ENCODE results near the gene CES4A.
A peak's percentile ranks its signal among the peaks of the same experiment; 100 is the strongest.

Gene CES4A

DNA sequence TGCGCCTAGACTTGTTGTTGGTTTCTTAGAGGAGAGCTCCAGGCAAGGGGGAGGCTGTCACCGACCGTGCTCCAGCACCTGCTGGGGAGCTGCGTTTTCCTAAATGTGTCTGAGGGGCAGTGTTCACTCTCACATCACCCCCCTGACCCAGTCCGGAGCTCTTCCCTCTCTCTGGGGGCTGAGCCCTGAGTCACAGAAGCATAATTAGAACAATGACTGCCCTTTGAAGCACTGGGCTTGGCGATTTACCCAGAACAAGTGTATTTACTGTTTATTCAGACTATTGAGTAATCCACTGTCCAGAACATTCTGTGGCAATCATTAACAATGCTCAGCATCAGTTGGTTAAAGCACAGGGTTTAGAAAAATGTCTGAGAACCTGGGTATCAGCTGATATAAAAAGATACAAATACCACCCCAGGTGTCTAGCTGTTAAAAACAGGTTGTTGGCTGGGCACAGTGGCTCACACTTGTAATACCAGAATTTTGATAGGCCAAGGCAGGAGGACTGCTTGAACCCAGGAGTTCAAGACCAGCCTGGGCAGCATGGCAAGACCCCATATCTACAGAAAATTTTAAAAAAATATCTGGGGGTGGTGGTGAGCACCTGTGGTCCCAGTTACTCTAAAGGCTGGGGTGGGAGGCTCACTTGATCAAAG lies 8.1 kb downstream of the CES4A start:
- no peak for DNase-seq (ENCODE audit: low read depth, low spot score)

DNA sequence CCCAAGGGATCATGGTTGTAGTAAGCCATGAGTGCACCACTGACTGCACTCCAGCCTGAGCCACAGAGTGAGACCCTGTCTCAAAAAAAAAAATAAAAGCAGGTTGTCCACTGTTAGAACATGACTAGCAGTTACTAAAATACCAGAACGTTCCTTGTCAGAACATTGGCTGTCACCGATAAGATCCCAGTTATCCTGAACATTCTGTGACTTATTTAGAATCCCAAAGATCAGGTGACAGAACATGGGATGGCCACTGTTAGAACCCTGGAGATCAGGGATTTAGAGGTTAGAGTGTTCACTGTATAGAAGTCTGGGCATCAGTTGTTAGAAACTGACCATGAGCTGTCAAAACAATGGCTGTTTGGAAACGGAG lies 8.6 kb downstream of the CES4A start:
- Histone ChIP-seq H3K9ac (ENCODE audit: insufficient read length, low read depth) (no peak overlapping the region), H3K4me3 (ENCODE audit: insufficient read length, low read depth) (no peak overlapping the region), H3K36me3 (ENCODE audit: insufficient read depth, insufficient read length, low read length) (no peaks in the 10 kb centered on the region), H3K4me1 (ENCODE audit: insufficient read depth, insufficient read length) (peaks cover 12% of the 10 kb centered on the region), H3K27me3 (ENCODE audit: insufficient read depth, insufficient read length) (peaks cover 37% of the 10 kb centered on the region), H3K9me3 (ENCODE audit: insufficient read depth, low read length) (no peaks in the 10 kb centered on the region)
- DNase-seq (ENCODE audit: low read depth, low spot score) = no peak
- TF ChIP-seq ZNF274 (IDR thresholded peaks at IDR 0.05; ENCODE audit: low read depth, low read length) = no peak
- no peak for TF ChIP-seq YY1 (IDR thresholded peaks at IDR 0.05; ENCODE audit: insufficient read depth, insufficient read length)
- no peak for TF ChIP-seq SUZ12 (IDR thresholded peaks at IDR 0.05; ENCODE audit: extremely low read depth, insufficient read depth, insufficient read length)

More for the DNA sequence above, 8.1 kb downstream of the CES4A start:
- no peaks in the 10 kb centered on the region for H3K9me3 ChIP-seq (ENCODE audit: insufficient read depth, low read length)
- no peak overlapping the region for H3K9ac ChIP-seq (ENCODE audit: insufficient read length, low read depth)
- peaks cover 32% of the 10 kb centered on the region for H3K27me3 ChIP-seq (ENCODE audit: insufficient read depth, insufficient read length)
- no peaks in the 10 kb centered on the region for H3K36me3 ChIP-seq (ENCODE audit: insufficient read depth, insufficient read length, low read length)
- peaks cover 10% of the 10 kb centered on the region for H3K4me1 ChIP-seq (ENCODE audit: insufficient read depth, insufficient read length)
- no peak overlapping the region for H3K4me3 ChIP-seq (ENCODE audit: insufficient read length, low read depth)
- TF ChIP-seq YY1 (IDR thresholded peaks at IDR 0.05; ENCODE audit: insufficient read depth, insufficient read length) = no peak
- TF ChIP-seq ZNF274 (IDR thresholded peaks at IDR 0.05; ENCODE audit: low read depth, low read length) = no peak
- no peak for TF ChIP-seq SUZ12 (IDR thresholded peaks at IDR 0.05; ENCODE audit: extremely low read depth, insufficient read depth, insufficient read length)

- peak overlapping the region; percentile 73 for H3K9ac ChIP-seq (ENCODE audit: insufficient read length, low read depth)
- peaks cover 12% of the 10 kb centered on the region for H3K4me1 ChIP-seq (ENCODE audit: insufficient read depth, insufficient read length)
- H3K27me3 ChIP-seq (ENCODE audit: insufficient read depth, insufficient read length) = peaks cover 45% of the 10 kb centered on the region
- H3K36me3 ChIP-seq (ENCODE audit: insufficient read depth, insufficient read length, low read length) = no peaks in the 10 kb centered on the region
- DNase-seq (ENCODE audit: low read depth, low spot score) = no peak
- H3K9me3 ChIP-seq (ENCODE audit: insufficient read depth, low read length) = no peaks in the 10 kb centered on the region
- peak overlapping the region; percentile 60 for H3K4me3 ChIP-seq (ENCODE audit: insufficient read length, low read depth)
- TF ChIP-seq YY1 (IDR thresholded peaks at IDR 0.05; ENCODE audit: insufficient read depth, insufficient read length) (no peak), ZNF274 (IDR thresholded peaks at IDR 0.05; ENCODE audit: low read depth, low read length) (no peak), SUZ12 (IDR thresholded peaks at IDR 0.05; ENCODE audit: extremely low read depth, insufficient read depth, insufficient read length) (no peak)
Measured at GRCh38 chr16:67000384-67001351, 12.3 kb downstream of the CES4A start.

GRCh38 chr16:67001726-67002125 lies 13.3 kb downstream of the CES4A start:
- DNase-seq (ENCODE audit: low read depth, low spot score) = no peak
- Histone ChIP-seq H3K27me3 (ENCODE audit: insufficient read depth, insufficient read length) (peaks cover 45% of the 10 kb centered on the region), H3K9me3 (ENCODE audit: insufficient read depth, low read length) (no peaks in the 10 kb centered on the region), H3K4me3 (ENCODE audit: insufficient read length, low read depth) (no peak overlapping the region), H3K4me1 (ENCODE audit: insufficient read depth, insufficient read length) (peaks cover 12% of the 10 kb centered on the region), H3K36me3 (ENCODE audit: insufficient read depth, insufficient read length, low read length) (no peaks in the 10 kb centered on the region), H3K9ac (ENCODE audit: insufficient read length, low read depth) (peak overlapping the region; percentile 65)
- TF ChIP-seq ZNF274 (IDR thresholded peaks at IDR 0.05; ENCODE audit: low read depth, low read length) (no peak), SUZ12 (IDR thresholded peaks at IDR 0.05; ENCODE audit: extremely low read depth, insufficient read depth, insufficient read length) (no peak)

DNA sequence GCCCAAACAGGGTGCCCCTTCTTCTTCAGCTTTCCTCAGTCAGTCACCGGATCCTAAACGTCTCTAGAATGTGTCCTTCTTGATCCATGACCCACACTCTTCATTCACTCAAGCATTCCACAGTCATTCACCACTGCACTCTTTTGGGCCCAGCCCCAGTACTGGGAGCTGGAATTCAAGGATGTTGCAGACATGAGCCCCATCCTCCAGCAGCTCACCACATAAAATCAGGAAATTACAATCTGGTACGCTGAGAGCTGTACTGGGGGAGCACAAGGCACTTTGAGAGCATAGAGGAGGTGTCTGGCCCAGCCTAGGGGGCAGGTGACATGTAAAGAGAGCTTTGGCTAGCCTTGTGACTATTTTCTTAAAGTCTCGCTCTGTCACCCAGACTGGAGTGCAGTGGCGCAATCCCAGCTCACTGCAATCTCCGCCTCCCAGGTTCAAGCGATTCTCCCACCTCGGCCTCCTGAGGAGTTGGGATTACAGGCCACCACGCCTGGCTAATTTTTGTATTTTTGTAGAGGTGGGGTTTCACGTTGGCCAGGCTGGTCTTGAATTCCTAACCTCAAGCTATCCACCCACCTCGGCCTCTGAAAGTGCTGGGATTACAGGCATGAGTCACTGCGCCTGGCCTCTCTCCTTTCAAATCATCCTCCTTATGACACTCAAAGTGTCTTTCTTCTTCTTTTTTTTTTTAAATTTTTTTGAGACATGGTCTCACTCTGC lies 18.7 kb downstream of the CES4A start:
- no peak for TF ChIP-seq SUZ12 (IDR thresholded peaks at IDR 0.05; ENCODE audit: extremely low read depth, insufficient read depth, insufficient read length)
- no peak for TF ChIP-seq YY1 (IDR thresholded peaks at IDR 0.05; ENCODE audit: insufficient read depth, insufficient read length)
- TF ChIP-seq ZNF274 (IDR thresholded peaks at IDR 0.05; ENCODE audit: low read depth, low read length) = no peak
- Histone ChIP-seq H3K4me1 (ENCODE audit: insufficient read depth, insufficient read length) (peaks cover 2% of the 10 kb centered on the region), H3K27me3 (ENCODE audit: insufficient read depth, insufficient read length) (peaks cover 7% of the 10 kb centered on the region), H3K4me3 (ENCODE audit: insufficient read length, low read depth) (no peak overlapping the region), H3K36me3 (ENCODE audit: insufficient read depth, insufficient read length, low read length) (no peaks in the 10 kb centered on the region), H3K9ac (ENCODE audit: insufficient read length, low read depth) (no peak overlapping the region), H3K9me3 (ENCODE audit: insufficient read depth, low read length) (no peaks in the 10 kb centered on the region)
- no peak for DNase-seq (ENCODE audit: low read depth, low spot score)

- H3K4me3 ChIP-seq (ENCODE audit: insufficient read length, low read depth) = no peak overlapping the region
- TF ChIP-seq ZNF274 (IDR thresholded peaks at IDR 0.05; ENCODE audit: low read depth, low read length) (no peak), YY1 (IDR thresholded peaks at IDR 0.05; ENCODE audit: insufficient read depth, insufficient read length) (no peak), SUZ12 (IDR thresholded peaks at IDR 0.05; ENCODE audit: extremely low read depth, insufficient read depth, insufficient read length) (no peak)
- DNase-seq (ENCODE audit: low read depth, low spot score) = no peak
- peaks cover 13% of the 10 kb centered on the region for H3K27me3 ChIP-seq (ENCODE audit: insufficient read depth, insufficient read length)
- no peak overlapping the region for H3K9ac ChIP-seq (ENCODE audit: insufficient read length, low read depth)
- H3K36me3 ChIP-seq (ENCODE audit: insufficient read depth, insufficient read length, low read length) = no peaks in the 10 kb centered on the region
- no peaks in the 10 kb centered on the region for H3K9me3 ChIP-seq (ENCODE audit: insufficient read depth, low read length)
- H3K4me1 ChIP-seq (ENCODE audit: insufficient read depth, insufficient read length) = peaks cover 9% of the 10 kb centered on the region
Measured at GRCh38 chr16:67009158-67009557, 20.8 kb downstream of the CES4A start.
